ENCODE measurements around the gene TGM6.
A peak's percentile ranks its signal among the peaks of the same experiment; 100 is the strongest.

Gene TGM6

DNA sequence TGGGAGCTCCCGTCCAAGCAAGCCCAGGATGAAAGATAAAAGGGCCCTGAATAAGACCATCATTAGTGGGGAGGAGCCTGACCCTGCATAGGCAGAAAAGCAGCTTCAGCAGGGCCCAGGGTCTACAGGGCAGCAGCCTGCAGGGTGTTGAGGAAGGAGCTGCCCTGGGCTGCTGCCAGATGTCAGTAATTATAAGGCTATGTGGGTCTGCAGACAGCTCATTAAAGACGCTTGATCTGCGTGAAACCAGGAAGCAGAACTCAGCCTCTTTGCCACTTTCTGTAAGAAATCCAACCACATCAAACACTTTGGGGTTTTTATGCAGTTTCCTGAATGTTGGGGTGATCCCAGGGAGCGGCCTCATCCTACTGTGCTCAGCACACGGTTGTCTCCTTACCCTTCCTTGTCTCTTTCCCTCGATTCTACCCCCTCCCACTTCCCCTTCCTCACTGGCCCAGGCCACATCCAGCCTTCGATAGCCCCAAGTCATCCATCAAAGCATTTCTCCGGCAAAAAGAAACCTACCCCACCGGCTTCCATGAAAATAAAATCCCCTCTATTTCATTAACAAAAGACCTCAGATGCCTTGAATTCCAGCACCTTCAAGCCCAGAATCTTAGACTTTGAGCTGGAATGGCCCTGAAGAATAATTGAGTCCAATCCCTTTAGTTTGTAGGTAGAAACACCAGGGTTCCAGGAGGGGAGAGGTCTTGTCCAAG is 1.0 kb upstream of the TGM6 start:
- no peak overlapping the region for H3K27ac Mint-ChIP-seq
- H3K36me3 Mint-ChIP-seq (ENCODE audit: low read depth) = no peaks in the 10 kb centered on the region
- peak; percentile 78 for ATAC-seq
- no peak for DNase-seq
- H3K9me3 Mint-ChIP-seq = no peaks in the 10 kb centered on the region
- H3K4me3 Mint-ChIP-seq = no peak overlapping the region
- H3K27me3 Mint-ChIP-seq = peaks cover 10% of the 10 kb centered on the region
- H3K4me1 Mint-ChIP-seq = peaks cover 18% of the 10 kb centered on the region

DNA sequence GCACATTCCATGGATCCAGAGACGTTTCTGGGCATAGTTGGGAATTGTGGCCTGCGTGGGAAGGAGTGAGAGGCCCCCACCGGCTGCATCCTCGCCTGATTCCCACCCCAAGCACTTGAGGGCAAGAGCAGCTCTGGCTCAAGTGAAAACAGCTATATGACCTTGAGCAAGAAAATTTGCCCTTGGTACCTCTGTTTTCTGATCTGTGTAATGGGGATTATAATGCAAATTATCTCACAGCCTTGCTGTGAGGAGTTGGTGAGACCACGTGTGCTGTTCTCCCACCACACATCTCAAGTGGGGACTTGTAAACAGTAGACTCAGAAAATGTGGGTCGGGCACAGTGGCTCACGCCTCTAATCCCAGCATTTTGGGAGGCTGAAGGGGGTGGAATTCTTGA is 602 bp downstream of the TGM6 start:
- Mint-ChIP-seq H3K27ac (no peak overlapping the region), H3K4me1 (peaks cover 18% of the 10 kb centered on the region), H3K9me3 (no peaks in the 10 kb centered on the region), H3K4me3 (no peak overlapping the region), H3K36me3 (ENCODE audit: low read depth) (no peaks in the 10 kb centered on the region), H3K27me3 (peaks cover 6% of the 10 kb centered on the region)
- DNase-seq = no peak
- no peak for ATAC-seq

DNA sequence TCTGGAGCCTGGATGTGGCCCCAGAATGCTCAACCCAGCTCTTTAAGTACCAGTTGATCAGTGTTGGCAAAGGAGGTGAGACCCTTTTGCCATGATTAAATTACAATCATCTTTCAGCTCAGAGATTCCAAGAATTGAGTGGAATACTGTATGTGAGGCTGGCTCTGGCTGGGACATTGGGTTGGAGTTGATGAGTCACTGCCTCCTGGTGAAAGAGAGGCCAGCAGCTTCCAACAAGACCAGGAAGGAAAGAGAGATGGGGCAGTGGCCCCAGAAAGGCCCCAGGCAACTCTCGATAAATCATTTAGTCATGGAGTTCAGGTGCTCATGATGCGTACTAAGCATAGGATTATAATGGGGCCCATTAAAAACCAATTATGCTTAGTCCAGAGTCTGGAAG is 2.1 kb downstream of the TGM6 start:
- DNase-seq (no peak), ATAC-seq (no peak)
- Mint-ChIP-seq H3K4me1 (peaks cover 22% of the 10 kb centered on the region), H3K27me3 (peaks cover 3% of the 10 kb centered on the region), H3K9me3 (peaks cover 5% of the 10 kb centered on the region), H3K4me3 (no peak overlapping the region), H3K27ac (no peak overlapping the region), H3K36me3 (ENCODE audit: low read depth) (peaks cover 2% of the 10 kb centered on the region)

DNA sequence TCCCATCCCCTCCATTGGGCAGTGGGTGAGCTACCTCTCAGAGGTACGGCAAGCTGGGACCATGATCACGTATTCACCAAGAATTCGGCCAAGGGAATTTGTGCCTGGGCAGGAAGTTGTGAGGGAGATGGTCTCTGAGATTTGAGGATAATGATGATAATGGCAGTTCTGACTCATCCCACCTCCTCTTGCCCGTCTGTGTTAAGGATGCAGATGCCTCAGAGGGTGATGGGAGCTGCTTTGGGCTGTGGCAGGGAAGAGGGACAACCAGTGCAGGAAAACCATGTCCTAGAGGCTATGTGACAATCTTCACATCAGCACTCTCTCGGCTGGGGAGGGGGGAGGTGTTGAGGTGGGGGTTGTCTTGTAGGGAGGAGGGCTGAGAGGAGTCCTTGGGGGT is 4.3 kb downstream of the TGM6 start:
- no peak overlapping the region for H3K27ac Mint-ChIP-seq
- peaks cover 3% of the 10 kb centered on the region for H3K27me3 Mint-ChIP-seq

DNA sequence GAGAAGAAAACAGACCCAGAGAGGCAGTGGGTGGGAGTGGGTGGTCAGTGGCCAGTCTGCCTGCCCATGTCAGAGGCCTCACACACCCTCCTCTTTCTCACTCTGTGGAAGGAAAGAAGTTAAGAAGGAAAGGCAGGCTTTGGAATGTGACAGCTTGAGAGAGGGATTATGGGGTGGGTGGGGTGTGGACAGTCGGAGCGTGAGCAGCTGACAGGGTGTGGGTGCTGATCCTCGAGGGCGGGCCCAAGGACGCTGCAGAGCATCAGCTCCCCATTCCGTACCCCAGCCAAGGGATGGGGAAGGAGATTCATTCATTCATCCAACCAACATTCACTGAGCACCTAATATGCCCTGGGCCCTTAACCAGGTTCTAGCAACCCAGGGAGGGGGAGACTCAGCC is 4.8 kb downstream of the TGM6 start:
- no peak for DNase-seq
- no peak overlapping the region for H3K27ac Mint-ChIP-seq

More for the DNA sequence above, 4.3 kb downstream of the TGM6 start:
- H3K4me3 Mint-ChIP-seq = no peak overlapping the region
- ATAC-seq (no peak), DNase-seq (no peak)
- H3K9me3 Mint-ChIP-seq = peaks cover 12% of the 10 kb centered on the region
- peaks cover 5% of the 10 kb centered on the region for H3K4me1 Mint-ChIP-seq
- peaks cover 2% of the 10 kb centered on the region for H3K36me3 Mint-ChIP-seq (ENCODE audit: low read depth)

DNA sequence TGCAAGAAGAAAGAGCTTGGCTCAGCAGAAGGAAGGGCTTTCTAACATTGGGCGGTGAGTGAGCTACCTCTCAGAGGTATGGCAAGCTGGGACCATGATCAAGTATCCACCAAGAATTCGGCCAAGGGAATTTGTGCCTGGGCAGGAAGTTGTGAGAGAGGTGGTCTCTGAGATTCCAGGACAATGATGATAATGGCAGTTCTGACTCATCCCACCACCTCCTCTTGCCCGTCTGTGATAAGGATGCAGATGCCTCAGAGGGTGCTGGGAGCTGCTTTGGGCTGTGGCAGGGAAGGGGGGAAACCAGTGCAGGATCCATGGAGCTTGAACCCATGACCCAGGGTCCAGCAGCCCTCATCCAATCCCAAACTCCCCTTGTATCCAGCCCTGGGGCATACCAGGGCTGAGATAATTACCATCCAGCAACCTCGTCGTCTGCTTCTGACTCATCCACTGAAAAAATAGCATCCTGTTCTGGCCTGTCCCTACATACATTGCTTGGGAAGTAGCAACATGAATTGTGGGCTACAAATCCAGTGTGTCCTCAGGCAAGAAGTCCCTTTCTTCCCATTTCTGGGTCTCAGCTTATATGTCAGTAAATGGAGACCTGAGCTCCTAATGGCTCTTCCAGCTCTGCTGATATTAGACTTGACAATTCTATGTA is 5.9 kb downstream of the TGM6 start:
- Mint-ChIP-seq H3K27me3 (peaks cover 7% of the 10 kb centered on the region), H3K27ac (no peak overlapping the region), H3K4me1 (peaks cover 6% of the 10 kb centered on the region), H3K4me3 (no peak overlapping the region), H3K36me3 (ENCODE audit: low read depth) (peaks cover 2% of the 10 kb centered on the region), H3K9me3 (peaks cover 12% of the 10 kb centered on the region)
- no peak for ATAC-seq
- DNase-seq = no peak

More for the DNA sequence above, 4.8 kb downstream of the TGM6 start:
- no peak for ATAC-seq
- H3K4me1 Mint-ChIP-seq = peaks cover 4% of the 10 kb centered on the region
- H3K4me3 Mint-ChIP-seq = no peak overlapping the region
- peaks cover 12% of the 10 kb centered on the region for H3K9me3 Mint-ChIP-seq
- H3K27me3 Mint-ChIP-seq = peaks cover 3% of the 10 kb centered on the region
- peaks cover 2% of the 10 kb centered on the region for H3K36me3 Mint-ChIP-seq (ENCODE audit: low read depth)

DNA sequence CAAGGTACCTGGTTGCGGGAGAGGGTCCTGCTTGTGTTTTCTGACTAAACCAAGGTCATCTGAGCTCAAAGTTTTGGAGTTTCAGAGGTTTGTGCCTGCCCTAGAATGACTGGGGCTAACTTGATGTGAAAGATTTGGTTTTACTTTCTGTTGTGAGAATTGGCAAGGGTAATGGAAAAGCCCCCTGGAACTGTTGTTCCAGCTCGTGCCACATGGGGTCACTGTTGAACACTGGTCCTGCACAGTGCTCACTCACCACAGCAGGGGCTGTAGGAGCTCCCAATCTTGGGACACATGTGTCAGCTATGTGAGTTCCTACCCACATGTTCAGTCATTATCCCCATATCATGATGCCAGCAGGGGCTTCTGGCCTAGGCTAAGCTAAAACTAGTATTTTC is 6.5 kb downstream of the TGM6 start:
- Mint-ChIP-seq H3K9me3 (peaks cover 12% of the 10 kb centered on the region), H3K36me3 (ENCODE audit: low read depth) (peaks cover 2% of the 10 kb centered on the region), H3K27me3 (peaks cover 7% of the 10 kb centered on the region), H3K27ac (no peak overlapping the region), H3K4me1 (peaks cover 6% of the 10 kb centered on the region), H3K4me3 (no peak overlapping the region)
- ATAC-seq (peak; percentile 67), DNase-seq (peak; percentile 66)

DNA sequence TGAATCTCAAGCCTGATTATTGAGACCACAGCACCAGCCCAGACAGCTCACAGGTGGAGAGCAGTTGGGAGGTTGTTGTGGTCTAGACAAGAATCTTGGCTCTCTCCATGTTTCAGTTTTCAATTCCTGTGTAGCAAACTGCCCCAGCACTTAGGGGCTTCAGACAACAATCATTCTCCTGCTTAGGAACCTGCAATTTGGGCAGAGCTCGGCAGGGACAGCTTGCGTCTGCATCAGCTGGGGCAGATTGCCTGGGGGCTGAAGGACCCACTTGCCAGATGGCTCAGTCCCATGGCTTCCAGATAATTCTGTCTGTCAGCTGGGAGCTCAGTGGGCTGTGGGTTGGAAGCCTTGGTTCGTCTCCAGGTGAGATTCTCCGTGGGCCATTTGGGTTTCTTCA is 6.9 kb downstream of the TGM6 start:
- H3K4me1 Mint-ChIP-seq = peaks cover 6% of the 10 kb centered on the region
- peaks cover 2% of the 10 kb centered on the region for H3K36me3 Mint-ChIP-seq (ENCODE audit: low read depth)
- DNase-seq (no peak), ATAC-seq (peak; percentile 41)
- no peak overlapping the region for H3K27ac Mint-ChIP-seq
- H3K27me3 Mint-ChIP-seq = peaks cover 6% of the 10 kb centered on the region
- peaks cover 12% of the 10 kb centered on the region for H3K9me3 Mint-ChIP-seq
- no peak overlapping the region for H3K4me3 Mint-ChIP-seq

DNA sequence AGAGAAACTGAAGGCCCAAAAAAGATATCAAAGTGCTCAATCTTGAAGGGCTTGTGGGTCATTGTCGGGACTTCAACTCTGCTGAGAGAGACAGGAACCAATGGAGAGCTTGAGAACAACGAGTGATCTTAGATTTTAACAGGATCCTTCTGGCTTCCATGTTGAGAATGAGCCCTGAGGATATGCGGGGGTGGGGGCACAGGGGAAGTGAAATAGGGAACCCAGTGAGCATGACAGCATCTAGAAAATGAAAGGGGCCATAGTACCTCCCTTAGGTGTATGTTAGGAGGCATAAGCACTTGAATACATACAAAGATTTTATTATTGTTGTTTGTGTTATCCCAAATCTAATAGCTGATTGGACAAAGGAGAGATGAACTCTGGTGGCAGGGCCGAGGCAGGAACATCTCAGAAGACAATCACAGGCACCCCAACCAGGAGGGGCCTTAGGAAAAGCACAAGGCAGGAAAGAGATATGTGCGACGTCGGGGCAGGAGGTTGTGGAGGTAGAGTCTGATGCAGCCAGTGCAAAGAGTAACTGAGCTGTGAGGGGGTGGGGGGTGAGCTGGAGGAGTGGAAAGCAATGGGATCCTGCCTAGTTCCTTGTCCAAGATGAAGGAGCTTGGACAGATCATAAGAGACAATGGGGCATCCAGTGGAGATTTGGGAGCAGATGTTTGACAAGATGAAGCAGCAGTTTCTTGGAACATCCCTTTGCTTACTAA is 10.4 kb downstream of the TGM6 start:
- H3K4me1 Mint-ChIP-seq = peaks cover 6% of the 10 kb centered on the region
- DNase-seq = no peak
- H3K27ac Mint-ChIP-seq = no peak overlapping the region
- H3K36me3 Mint-ChIP-seq (ENCODE audit: low read depth) = peaks cover 2% of the 10 kb centered on the region
- peaks cover 12% of the 10 kb centered on the region for H3K9me3 Mint-ChIP-seq
- H3K27me3 Mint-ChIP-seq = peaks cover 8% of the 10 kb centered on the region
- no peak overlapping the region for H3K4me3 Mint-ChIP-seq
- no peak for ATAC-seq

DNA sequence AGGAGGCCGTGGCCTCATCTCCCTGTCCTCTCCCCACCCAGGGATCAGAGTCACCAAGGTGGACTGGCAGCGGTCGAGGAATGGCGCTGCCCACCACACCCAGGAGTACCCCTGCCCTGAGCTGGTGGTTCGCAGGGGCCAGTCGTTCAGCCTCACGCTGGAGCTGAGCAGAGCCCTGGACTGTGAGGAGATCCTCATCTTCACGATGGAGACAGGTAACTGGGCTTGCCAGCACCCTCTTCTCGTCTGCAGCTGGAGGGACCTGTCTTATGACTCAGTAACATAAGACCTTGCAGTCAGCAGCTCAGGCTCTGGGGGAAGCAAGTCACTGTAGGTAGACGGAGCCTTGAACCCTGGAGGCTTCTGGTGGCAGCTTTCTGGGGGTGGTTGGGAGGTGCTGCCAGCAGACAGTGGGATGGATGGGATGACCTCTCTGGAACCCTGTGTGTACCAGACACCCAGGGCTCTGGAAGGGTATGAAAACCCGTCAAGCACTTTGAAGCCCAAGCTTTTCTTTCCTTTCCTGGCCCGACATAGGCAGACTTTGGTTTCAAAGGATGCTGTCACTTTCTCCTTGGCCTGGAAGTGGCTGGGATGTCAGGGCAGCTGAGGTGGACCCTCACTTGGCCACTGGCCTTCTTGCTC is 13.8 kb downstream of the TGM6 start:
- Mint-ChIP-seq H3K27me3 (peaks cover 14% of the 10 kb centered on the region), H3K4me3 (no peak overlapping the region), H3K4me1 (peaks cover 2% of the 10 kb centered on the region), H3K9me3 (no peaks in the 10 kb centered on the region), H3K36me3 (ENCODE audit: low read depth) (no peaks in the 10 kb centered on the region), H3K27ac (no peak overlapping the region)
- DNase-seq = no peak
- ATAC-seq = no peak

DNA sequence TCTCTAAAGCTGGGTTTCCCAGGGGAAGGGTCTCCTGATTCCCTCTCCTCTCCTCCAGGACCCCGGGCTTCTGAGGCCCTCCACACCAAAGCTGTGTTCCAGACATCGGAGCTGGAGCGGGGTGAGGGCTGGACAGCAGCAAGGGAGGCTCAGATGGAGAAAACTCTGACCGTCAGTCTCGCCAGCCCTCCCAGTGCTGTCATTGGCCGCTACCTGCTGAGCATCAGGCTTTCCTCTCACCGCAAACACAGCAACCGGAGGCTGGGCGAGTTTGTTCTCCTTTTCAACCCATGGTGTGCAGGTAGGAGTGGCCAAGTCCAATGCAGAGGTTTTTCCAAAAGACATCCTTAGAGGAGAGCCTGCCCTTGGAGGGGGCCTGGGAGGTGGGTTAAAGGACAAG is 14.4 kb downstream of the TGM6 start:
- H3K27me3 Mint-ChIP-seq = peaks cover 14% of the 10 kb centered on the region
- DNase-seq (no peak), ATAC-seq (no peak)
- H3K36me3 Mint-ChIP-seq (ENCODE audit: low read depth) = no peaks in the 10 kb centered on the region
- no peaks in the 10 kb centered on the region for H3K9me3 Mint-ChIP-seq
- H3K4me1 Mint-ChIP-seq = peaks cover 2% of the 10 kb centered on the region
- H3K27ac Mint-ChIP-seq = no peak overlapping the region
- H3K4me3 Mint-ChIP-seq = no peak overlapping the region

DNA sequence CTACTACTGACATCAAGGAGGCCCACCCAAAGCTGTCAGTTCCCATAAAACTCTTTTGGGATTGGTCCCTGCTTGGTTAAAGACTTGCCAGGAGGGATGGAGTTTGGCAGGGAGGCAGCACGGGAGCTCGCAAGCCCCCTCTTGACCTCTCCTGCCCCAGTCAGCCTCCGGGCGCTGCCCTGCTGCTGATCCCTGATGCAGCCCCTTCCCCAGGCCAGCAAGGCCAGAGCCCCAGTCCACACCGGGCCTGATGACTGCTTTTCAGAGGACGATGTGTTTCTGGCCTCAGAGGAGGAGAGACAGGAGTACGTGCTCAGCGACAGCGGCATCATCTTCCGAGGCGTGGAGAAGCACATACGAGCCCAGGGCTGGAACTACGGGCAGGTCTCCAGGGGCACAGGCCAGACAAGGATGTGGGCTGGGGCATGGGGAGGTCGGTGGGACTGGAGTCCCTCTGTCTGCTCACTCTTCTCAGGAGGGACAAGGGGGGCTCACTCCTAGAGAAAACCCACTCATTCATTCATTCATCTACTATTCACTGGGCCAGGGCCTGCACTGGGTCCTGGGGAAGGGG is 15.6 kb downstream of the TGM6 start:
- Mint-ChIP-seq H3K9me3 (no peaks in the 10 kb centered on the region), H3K4me1 (no peaks in the 10 kb centered on the region), H3K4me3 (no peak overlapping the region), H3K36me3 (ENCODE audit: low read depth) (no peaks in the 10 kb centered on the region), H3K27me3 (peaks cover 10% of the 10 kb centered on the region), H3K27ac (no peak overlapping the region)
- ATAC-seq (no peak), DNase-seq (no peak)

DNA sequence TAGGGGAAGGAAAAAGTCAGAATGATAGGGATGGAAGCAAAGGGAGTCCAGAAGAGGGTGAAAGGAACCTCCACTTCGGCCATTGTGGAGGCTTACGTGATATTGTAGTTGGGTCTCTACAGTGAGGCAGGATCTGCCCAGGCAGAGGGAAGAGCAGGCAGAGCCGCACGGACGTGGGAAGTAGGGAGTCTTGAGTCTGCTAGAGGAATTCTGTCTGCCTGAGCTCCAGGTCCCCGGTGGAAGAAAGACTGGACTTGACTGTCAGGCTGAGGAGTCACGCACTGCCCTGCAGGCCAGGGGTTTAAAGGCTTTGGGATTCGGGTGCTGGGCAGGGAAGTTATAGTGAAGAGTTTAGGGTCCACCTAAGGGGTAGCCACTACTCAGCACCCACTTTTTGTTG is 16.4 kb downstream of the TGM6 start:
- Mint-ChIP-seq H3K27me3 (peaks cover 10% of the 10 kb centered on the region), H3K27ac (no peak overlapping the region), H3K4me3 (no peak overlapping the region), H3K9me3 (no peaks in the 10 kb centered on the region), H3K36me3 (ENCODE audit: low read depth) (no peaks in the 10 kb centered on the region), H3K4me1 (no peaks in the 10 kb centered on the region)
- DNase-seq (no peak), ATAC-seq (no peak)

DNA sequence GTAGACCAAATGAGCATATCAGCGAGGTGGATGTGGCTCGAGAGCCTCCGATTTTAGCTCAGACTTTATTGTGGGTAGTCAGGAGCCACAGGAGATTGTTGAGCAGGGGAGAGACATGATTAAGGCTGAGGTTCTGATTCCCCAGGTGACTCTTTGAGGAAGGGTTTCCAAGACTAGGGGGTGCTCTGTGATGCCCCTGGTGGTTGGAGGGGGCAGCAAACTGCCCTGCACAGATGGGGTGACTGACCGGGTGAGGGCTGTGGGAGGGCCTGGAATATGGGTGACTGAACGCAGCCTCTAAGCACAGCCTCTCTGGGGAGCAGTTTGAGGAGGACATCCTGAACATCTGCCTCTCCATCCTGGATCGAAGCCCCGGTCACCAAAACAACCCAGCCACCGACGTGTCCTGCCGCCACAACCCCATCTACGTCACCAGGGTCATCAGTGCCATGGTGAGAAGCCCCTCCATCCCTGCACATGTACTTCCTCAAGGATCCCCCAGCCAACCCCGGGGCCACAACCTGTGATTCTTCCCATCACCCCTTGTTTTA is 17.0 kb downstream of the TGM6 start:
- Mint-ChIP-seq H3K4me1 (no peaks in the 10 kb centered on the region), H3K27ac (no peak overlapping the region), H3K36me3 (ENCODE audit: low read depth) (no peaks in the 10 kb centered on the region), H3K4me3 (no peak overlapping the region), H3K9me3 (no peaks in the 10 kb centered on the region), H3K27me3 (peaks cover 10% of the 10 kb centered on the region)
- no peak for ATAC-seq
- DNase-seq = no peak

All from activated naive CD8-positive, alpha-beta T cell treated with anti-CD3 and anti-CD28 coated beads, Interleukin-2, amount 50 U/mL, for 24 hours (primary cell).